Mucosa of descending colon (tissue), 3 donors: ENCODE results near the gene DPH2. TPM values are rescaled to one million over a fixed set of nuclear protein-coding genes. Genes with fewer than 3 reads are reported as not detected.
A peak's percentile ranks its signal among the peaks of the same experiment; 100 is the strongest.

ENCODE experiments used
- ATAC-seq: fragments of 200-7000 bp; cut with Tn5 transposase; one replicate; pipeline ENCODE4 v1.9.1; 2020; ENCODE audit warnings: mild to moderate bottlenecking, moderate library complexity
- DNase-seq, 3 donors: peaks; one replicate each; pipeline ENCODE4 v3.0.0-alpha.2; 2020
- H3K36me3 ChIP-seq: fragments of 200-600 bp; one replicate; pipeline ENCODE4 v1.8.0; 2021; ENCODE audit warnings: low read depth, mild to moderate bottlenecking
- H3K4me1 ChIP-seq: fragments of 200-600 bp; one replicate; pipeline ENCODE4 v1.8.0; 2021; ENCODE audit warnings: low read depth, mild to moderate bottlenecking
- H3K4me3 ChIP-seq: fragments of 200-600 bp; one replicate; pipeline ENCODE4 v1.8.0; 2021; ENCODE audit warnings: mild to moderate bottlenecking
- H3K9me3 ChIP-seq: fragments of 200-600 bp; one replicate; pipeline ENCODE4 v1.8.0; 2021; ENCODE audit warnings: mild to moderate bottlenecking
- intact Hi-C, 2 donors: fragments of 100-400 bp; cut with DNase I in 1 of 2; cut with micrococcal nuclease in 1 of 2; formaldehyde crosslinking; loops; one replicate each; pipeline versions ENCODE4 v1.11.0 to v1.11.1; 2022; cut with DNase I, micrococcal nuclease
- total RNA-seq, 3 donors: library from RNA; stranded (reverse); fragmentation: NEBNext Ultra II Directional in 2 of 3; extraction: Animal tissue kit (Norgen Biotek cat#: 25700) in 2 of 3; gene quantifications; one replicate each; pipeline versions ENCODE4 v1.2.1 to v1.2.4, GENCODE V29; 2021 to 2023
- TF ChIP-seq, protein P1 (sequence below): fragments of 200-600 bp; IDR thresholded peaks from one replicate; pipeline ENCODE4 v1.8.0; 2022; ENCODE audit warnings: antibody characterized with exemption, mild to moderate bottlenecking
- donor health status: DM: no; HTN: no; CAD: no; lungs with moderate emphysema.
- donor health status: DM: no; HTN: no; CAD: no.
- donor health status: DM: no; HTN: yes; CAD: no.

DPH2 gene
- total RNA-seq, 3 donors from 2014 or later = 16.5 to 23.3 (median 17.9) TPM

DNA sequence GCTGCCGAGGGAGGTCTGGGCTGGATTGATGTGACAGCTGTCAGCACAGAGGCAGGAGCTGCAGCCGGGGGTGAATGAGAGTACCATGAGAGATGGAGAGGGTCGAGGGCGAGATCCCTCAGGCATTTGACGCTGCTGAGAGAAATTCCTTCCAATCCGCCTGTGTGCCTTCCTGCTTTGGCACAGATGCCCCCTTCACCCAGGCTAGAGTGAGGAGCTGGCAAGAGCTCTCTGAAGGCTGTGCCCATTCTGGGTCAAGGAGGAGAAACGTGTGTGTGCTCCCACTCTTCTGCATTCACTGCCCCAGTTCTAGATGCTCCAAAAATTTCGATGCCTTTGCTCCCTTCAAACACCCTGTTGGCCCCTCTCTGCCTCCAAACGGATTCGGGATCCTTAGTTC is 31.4 kb upstream of the DPH2 start:
- Histone ChIP-seq H3K36me3 (no peaks in the 10 kb centered on the region), H3K9me3 (no peaks in the 10 kb centered on the region), H3K4me3 (no peak overlapping the region), H3K4me1 (peaks cover 15% of the 10 kb centered on the region)
- TF ChIP-seq, protein P1, sequence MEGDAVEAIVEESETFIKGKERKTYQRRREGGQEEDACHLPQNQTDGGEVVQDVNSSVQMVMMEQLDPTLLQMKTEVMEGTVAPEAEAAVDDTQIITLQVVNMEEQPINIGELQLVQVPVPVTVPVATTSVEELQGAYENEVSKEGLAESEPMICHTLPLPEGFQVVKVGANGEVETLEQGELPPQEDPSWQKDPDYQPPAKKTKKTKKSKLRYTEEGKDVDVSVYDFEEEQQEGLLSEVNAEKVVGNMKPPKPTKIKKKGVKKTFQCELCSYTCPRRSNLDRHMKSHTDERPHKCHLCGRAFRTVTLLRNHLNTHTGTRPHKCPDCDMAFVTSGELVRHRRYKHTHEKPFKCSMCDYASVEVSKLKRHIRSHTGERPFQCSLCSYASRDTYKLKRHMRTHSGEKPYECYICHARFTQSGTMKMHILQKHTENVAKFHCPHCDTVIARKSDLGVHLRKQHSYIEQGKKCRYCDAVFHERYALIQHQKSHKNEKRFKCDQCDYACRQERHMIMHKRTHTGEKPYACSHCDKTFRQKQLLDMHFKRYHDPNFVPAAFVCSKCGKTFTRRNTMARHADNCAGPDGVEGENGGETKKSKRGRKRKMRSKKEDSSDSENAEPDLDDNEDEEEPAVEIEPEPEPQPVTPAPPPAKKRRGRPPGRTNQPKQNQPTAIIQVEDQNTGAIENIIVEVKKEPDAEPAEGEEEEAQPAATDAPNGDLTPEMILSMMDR = no peak
- intact Hi-C loops = no loop called here
- ATAC-seq (no peak), DNase-seq (no peak)

DNA sequence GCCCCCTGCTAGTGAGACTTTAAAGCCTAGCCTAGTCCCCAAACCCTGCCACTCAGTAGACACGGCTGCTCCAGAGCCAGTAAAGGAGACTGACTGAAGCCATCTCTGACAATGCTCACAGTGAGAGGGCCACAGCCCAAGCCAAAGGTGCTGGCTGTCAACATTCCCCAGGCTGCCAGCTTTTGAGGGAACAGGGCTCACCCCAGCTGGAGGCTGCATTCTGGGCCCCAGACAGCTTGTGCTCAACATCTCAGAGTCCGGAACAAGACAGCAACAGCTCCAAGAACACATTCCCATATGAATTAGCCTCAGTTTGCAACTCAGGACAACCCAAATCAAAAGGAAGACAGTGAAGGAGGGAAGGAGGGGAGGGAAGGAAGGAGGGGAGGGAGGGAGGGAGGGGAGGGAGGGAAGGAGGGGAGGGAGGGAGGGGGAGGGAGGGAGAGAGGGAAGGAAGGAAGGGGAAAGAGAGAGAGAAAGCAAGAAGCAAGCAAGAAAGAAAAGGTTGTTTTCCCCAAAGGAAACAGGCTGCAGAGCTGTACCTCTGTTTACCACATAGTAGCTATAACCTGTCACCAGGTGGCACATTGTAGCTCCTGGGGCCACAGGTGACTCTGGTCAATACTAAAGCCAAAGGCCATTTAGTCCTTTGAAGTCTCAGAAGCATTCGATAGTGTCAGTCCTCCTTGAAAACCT is 30.8 kb upstream of the DPH2 start:
- peaks cover 9% of the 10 kb centered on the region for H3K4me1 ChIP-seq
- no peak for ATAC-seq
- no peak for DNase-seq
- intact Hi-C loops = no loop called here
- H3K4me3 ChIP-seq = no peak overlapping the region
- TF ChIP-seq, protein P1 = no peak
- no peaks in the 10 kb centered on the region for H3K36me3 ChIP-seq
- no peaks in the 10 kb centered on the region for H3K9me3 ChIP-seq

DNA sequence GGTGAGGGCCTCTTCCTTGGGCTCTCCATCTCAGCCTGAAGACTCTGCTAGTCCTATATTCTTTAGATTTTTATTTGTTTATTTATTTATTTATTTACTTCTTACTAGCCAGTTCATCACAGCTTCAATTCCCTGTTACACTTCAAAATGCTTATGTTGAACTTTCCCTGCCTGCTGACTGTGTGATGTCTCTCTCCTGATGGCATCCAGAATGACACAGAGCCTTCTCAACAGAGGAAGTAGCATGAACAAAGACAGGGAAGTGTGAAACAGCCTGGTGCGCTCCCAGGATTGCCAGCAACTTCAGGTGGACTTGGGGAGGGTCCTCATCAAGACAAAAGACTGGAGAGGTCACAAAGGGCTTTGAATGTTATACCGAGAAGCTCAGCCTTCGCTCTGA is 27.4 kb upstream of the DPH2 start:
- no peaks in the 10 kb centered on the region for H3K9me3 ChIP-seq
- TF ChIP-seq, protein P1 = no peak
- DNase-seq (no peak), ATAC-seq (no peak)
- peaks cover 16% of the 10 kb centered on the region for H3K4me1 ChIP-seq
- H3K36me3 ChIP-seq = peaks cover 5% of the 10 kb centered on the region
- intact Hi-C loops = no loop called here
- no peak overlapping the region for H3K4me3 ChIP-seq

DNA sequence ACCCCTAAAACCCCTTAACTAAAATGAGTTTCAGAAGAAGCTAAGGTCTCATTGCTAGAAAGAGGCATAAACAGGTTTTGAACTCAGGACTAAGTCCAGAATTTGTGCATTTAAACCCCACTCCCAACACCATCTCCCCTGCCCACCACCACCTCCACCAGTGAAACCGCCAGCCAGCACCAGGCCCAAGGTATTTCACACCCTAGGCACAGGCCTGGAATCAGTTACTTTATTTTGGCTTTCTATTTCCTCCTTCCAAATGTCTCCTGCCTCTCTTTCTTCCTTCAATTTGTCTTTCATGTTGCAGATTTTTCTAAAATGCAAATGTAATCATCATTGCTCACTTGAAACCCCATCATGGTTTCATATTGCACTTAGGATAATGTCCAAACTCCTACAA is 24.9 kb upstream of the DPH2 start:
- Histone ChIP-seq H3K4me3 (no peak overlapping the region), H3K36me3 (peaks cover 5% of the 10 kb centered on the region), H3K9me3 (no peaks in the 10 kb centered on the region), H3K4me1 (peaks cover 24% of the 10 kb centered on the region)
- ATAC-seq = no peak
- TF ChIP-seq, protein P1 = no peak
- intact Hi-C loops = no loop called here
- DNase-seq = no peak

DNA sequence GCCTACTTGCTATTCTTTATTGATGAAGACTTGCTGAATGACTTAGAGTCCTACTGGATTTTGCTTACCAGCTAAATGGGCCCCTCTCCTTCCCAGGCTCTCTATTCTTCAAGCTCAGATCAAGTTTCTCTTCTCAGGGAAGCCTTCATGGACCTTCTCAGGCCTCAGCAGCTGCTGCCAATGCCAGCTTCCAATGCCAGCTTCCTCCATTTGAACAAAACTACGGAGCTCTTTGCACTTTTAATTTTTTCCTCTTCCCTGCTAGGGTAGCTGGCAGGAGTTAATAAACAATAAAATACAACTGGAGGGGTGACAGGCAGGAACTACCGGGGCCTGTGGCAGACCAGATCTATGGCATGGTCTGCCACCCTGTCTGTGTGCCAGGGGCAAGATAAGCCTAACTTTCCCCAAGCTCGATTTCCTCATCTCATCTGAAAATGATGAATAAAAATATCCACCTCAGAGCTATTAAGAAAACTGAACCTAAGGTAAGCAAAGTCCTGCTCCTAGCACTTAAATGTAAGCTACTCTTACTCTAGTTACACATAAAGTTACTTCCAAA is 24.1 kb upstream of the DPH2 start:
- no peak for ATAC-seq
- Histone ChIP-seq H3K4me3 (peak overlapping the region; percentile 36), H3K9me3 (no peaks in the 10 kb centered on the region), H3K36me3 (peaks cover 5% of the 10 kb centered on the region), H3K4me1 (peaks cover 24% of the 10 kb centered on the region)
- TF ChIP-seq, protein P1 = no peak
- DNase-seq = no peak
- intact Hi-C loops = no loop called here
